ENCODE measurements around the gene RFC5. TPM values are rescaled to one million over a fixed set of nuclear protein-coding genes. Genes with fewer than 3 reads are reported as not detected.

RFC5 gene
- total RNA-seq, 1 donor from 2014 or later: 12.1 TPM

GRCh38 chr12:118050972-118051910 is 34.7 kb downstream of the RFC5 start:
- DNase-seq (ENCODE audit: low read depth in 2 of 2): no peak

DNA sequence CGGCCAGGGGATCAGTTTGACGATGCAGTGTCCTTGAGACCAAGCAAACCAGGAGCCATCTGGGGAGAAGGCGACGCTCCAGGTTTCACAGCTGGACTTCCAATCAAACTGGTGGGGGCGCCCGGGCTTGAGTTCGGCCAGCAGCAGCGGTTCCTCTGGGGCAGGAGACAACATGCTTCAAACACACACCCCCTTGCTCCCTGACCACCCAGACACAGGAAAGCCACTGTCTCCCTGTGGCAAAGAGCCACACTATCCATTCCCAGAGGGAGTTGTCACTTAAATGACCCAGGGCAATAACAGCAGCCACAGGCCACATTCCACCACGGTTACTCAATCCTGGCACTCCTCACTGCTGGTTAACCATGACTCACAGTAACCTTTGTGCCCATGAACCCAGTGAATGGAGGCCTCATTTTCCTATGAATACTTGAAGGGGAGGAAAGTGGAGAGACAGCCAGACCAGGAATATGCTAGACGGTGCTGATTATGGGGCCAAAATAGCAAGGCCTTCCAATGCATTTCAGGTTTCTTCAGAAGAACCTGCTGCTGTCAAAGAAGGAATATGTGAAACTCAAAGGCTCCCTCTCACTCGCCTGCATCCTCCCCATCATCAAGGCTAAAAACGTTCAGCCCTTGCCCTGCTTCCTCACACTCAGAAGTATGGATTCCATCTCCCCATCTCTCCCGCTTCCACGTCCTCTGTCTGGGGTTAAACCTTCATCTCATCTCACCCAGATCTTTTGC is 36.0 kb downstream of the RFC5 start:
- DNase-seq (ENCODE audit: low read depth in 2 of 2): peak; percentile 95 to 96

DNA sequence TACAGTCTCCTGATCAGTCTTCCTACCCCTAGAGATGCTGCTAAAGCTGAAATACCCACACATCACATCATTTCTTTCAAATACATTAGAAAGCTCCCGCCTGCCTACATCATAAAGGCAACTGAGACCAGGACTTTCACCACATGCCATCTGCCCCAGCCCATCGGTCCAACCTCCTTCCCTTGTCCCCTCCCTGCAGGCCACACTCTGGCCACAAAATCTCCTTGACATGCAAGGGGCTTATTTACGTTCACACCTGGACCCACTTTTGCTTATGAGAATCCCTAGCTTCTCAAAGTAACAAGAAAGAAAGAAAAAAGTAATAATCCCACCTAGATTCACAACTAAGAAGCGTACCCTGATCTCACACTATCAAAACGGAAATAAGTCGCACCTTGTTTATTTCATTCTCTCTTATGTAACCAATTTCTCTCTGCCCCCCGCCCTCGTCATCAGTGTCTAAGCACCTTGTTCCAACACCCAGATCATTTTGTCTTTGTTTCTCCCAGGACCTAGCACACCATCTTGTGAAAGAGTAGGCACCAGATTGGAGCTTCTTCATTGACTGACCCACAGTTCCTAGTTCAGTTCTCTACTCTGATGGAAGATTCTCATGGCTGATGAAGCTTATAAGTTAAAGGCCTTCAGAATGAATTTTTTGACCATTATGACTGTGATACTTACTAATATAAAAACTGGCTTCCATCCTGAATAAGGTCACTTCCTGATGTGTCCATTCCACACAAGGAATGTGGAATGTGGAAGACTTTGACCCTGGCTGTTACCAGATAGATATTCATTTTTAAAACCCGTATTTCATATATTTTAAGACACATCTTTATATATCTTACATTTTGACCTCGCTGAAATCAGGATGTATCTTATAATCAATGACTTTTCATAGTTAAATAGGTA is 36.8 kb downstream of the RFC5 start:
- peak; percentile 54 to 69 for DNase-seq (ENCODE audit: low read depth in 2 of 2)

DNA sequence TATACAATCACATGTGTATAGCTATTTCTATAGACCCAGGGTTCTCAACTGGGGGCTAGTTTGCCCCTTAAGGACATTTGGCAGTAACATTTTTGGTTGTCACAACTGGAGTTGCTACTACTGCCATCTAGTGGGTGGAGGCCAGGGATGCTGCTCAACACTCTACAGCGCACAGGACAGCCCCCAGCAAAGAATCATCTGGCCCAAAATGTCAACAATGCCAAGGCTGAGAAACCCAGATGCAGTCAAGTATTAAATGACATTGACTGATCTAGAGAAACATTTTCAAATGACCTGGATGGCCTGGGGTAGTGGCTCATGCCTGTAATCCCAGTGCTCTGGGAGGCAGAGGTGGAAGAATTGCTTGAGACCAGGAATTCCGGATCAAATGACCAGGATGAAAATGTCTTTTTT is 38.6 kb downstream of the RFC5 start:
- DNase-seq (ENCODE audit: low read depth in 2 of 2): peak; percentile 71 to 95

DNA sequence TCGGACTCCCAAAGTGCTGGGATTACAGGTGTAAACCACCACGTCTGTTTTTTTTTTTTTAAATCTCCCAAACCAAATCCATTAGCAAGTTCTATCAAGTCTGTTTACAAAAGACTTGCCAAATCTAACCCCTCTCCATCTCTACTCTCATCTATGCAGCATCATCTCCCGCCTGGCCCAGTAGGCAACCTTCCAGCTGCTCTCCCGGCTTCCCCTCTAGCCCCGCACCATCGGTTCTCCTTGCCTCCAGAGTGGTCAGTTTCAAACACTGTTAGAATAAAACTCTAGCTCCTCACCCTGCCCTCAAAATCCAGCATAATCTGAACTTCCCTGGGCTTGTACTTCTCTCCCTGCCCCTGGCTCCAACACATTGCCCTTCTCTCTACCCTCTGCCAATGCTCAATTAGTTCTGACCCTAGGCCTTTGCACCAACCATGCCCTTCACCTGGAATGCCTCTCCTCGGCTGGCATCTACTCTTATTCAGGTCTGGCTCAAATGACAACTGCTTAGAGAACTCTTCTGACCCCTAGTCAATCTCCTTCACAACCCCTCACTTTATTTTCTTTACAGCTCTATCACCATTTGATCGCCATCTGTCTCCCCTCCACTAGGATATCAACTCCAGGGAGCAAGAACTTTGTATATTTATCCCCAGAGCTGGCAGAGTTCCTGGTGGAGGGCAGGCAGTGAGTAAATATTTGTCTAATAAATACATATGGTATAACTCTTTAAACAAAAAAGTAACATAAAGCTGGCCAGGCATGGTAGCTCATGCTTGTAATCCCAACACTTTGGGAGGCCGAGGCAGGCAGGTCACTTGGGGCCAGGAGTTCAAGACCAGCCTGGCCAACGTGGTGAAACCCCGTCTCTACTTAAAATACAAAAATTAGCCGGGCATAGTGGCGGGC is 39.6 kb downstream of the RFC5 start:
- peak; percentile 17 to 50 for DNase-seq (ENCODE audit: low read depth in 2 of 2)

DNA sequence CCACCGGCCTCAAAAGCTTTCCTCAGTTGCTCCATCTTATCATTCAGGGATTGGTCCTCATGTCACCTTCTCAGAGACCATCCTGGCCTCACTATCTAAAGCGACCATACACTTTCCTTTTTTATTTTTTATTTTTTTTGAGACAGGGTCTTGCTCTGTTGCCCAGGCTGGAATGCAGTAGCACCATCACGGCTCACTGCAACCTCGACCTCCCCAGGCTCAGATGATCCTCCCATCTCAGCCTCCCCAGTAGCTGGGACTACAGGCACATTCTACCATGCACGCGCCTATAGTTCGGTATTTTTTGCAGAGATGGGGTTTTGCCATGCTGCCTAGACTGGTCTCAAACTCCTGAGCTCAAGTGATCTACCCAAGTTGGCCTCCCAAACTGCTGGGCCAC is 41.7 kb downstream of the RFC5 start:
- DNase-seq (ENCODE audit: low read depth in 2 of 2): no peak

DNA sequence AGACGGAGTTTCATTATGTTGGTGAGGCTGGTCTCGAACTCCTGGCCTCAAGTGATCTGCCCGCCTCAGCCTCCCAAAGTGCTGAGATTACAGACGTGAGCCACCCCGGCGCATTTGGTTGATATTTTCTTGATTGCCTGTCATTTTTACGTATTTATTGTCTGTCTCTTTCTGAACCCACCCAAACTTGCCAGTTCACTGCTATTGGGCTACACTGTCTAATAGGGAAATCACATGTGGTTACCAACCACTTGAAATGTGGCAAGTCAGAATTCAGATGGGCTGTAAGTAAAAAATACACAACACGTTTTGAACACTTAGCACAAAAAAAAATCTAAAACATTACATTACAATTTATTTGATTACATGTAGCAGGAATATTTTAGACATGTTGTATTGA is 42.4 kb downstream of the RFC5 start:
- no peak for DNase-seq (ENCODE audit: low read depth in 2 of 2)

- DNase-seq (ENCODE audit: low read depth in 2 of 2): peak in 1 of 2 donors; percentile 38
Measured at GRCh38 chr12:118059341-118060191, 43.1 kb downstream of the RFC5 start.

DNA sequence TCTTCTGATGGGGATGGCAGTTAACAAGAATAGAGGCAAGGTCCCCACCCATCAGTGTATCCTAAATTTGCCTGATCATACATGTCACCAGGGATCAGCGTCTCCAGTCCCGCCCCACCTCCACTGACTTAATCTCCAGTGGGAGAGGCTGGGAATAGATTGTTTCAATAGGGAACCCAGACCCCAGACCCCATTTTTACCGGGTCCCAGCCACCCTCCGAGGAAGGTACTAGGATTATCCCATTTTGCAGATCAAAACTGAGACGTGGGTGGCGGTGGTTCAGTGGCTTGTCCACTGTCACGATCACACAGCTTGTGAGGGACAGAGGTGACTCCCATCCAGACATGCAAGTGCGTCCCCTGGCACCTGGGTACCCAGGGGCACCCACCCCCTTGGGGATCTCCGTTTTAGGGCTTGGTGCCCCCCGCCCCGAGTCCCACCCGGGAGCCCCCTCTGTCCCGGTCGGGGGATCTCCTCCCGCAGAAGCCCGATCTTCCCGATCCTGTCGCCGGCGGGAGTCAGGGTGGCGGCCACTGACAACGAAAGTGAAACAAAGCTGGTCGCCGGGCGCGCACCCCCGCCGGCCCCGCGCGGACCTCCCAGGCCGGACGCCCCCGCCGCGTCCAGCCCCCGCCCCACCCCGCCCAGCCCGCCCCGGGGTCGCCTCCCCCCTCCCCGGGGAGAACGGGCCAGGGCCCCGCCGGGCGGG is 44.0 kb downstream of the RFC5 start:
- peak; percentile 76 to 78 for DNase-seq (ENCODE audit: low read depth in 2 of 2)

- peak; percentile 90 to 93 for DNase-seq (ENCODE audit: low read depth in 2 of 2)
Measured at GRCh38 chr12:118061011-118061872, 44.7 kb downstream of the RFC5 start, which contains the start of gene WSB2. TSS of gene WSB2 (minus strand) at chr12:118061179. CDS start at chr12:118061048, 131 bp downstream.

GRCh38 chr12:118061873-118062843 is 45.7 kb downstream of the RFC5 start:
- peak; percentile 40 to 66 for DNase-seq (ENCODE audit: low read depth in 2 of 2)

DNA sequence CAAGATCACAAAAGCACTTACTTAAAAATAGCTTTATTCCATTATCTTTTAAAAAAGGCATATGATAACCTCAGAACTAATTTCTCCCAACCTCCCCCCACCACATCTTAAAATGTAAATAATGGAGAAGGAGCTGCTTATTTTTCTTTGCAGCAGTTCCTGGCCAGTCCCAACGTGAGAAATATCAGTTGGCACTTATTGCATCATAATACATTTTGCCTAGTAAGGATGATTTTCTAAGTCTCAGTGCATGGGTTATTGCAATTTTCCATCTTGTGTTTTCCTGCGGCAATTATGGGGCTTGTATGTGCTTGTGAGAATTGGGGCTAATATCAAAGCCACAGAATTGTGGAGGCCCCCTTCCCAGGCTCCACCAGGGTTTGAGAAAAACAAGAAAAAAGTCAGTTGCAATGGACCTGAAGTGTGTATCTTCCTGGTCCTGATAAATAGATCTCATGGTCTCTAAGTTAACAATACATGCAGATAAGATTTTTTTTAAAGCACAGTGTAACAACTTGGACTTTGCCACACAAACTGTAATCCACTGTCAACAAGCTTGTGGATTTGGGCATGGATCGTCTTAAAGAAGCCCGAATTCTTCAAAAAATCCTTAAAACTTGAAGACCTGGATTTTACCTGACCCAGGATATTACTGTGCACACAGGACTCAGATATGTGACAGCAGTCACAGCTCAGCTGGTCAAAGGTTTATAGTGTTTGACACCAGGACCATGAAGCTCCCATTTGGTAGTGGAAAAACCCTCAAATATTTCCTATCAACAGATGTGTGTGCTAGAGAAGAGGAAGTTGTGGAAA is 47.3 kb downstream of the RFC5 start:
- peak in 1 of 2 donors; percentile 96 for DNase-seq (ENCODE audit: low read depth in 2 of 2)

DNA sequence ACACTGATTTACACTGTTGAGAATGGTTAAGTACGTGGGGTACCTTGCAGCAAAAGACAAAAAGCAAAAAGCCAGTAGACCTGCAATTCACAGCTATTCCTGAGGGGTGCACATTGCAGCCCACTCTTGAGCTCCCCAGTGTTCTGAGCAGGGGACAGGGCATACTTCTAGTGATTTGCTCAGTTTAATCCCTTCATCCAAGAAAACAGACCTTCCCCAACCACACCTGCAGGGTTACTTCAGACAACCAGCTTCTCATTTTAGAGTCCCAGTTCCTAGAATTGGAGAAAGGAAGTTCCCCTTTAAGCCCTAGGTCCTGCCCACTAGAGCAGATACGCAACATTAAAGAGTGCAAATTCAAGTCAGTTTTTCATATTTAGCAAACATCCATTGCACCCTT is 48.1 kb downstream of the RFC5 start:
- DNase-seq (ENCODE audit: low read depth in 2 of 2): peak; percentile 16 to 64

DNA sequence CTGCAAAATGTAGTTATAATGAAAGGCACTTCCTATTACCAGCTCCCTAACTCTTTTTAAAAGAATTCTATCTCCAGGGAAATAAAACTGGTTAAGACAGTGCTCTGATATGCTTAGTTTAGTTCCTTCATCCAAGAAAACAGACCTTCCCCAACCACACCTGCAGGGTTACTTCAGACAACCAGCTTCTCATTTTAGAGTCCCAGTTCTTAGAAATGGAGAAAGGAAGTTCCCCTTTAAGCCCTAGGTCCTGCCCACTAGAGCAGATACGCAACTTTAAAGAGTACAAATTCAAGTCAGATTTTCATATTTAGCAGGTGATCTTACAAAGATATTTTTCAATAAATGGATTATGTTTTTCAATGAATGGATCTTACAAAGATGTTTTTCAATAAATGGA is 48.9 kb downstream of the RFC5 start:
- no peak for DNase-seq (ENCODE audit: low read depth in 2 of 2)

DNA sequence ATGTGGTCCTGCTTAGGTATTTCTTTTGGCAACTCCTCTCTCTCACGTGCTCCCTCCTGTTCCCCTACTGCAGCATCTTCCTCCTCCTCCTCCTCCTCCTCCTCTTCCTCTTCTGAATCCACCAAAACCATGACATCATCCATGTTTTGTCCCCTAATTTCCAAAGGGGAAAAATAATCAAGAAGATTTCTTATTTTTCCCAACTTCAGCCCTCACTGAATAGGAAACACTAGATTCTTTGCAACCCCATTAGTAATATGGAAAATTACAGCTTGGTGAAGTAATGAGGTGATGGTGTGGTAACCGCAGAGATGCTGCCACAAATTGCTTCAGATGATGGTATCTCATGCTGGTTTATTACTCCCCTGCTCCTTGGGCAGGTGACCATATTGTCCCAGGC is 51.9 kb downstream of the RFC5 start:
- DNase-seq (ENCODE audit: low read depth in 2 of 2): no peak

DNA sequence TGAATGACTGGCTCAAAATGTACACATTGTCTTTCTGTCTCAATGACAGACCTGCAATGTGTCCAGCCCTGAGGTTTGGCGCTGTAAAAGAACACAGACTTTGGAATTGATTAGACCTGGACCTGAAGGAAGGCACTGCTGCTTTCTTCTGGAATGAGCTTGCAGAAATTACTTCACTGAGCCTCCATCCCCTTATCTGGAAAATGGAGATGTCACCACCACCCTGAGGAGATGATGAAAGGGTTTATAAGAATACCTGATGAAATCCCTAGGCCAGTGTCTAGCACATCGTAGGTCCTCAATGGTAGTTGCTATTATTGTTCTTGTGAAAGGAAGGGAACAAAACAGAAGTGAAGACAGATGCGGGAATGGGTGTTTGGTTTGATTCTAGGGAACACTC is 54.1 kb downstream of the RFC5 start:
- no peak for DNase-seq (ENCODE audit: low read depth in 2 of 2)

All from lung microvascular endothelial cell (primary cell).